HG02763 (cell line): ENCODE data around the gene PIAS3.
"Not testable (repeated sequence)": the region's sequence is repeated elsewhere in the genome, so short reads cannot be mapped to it uniquely, and the experiment has no call there.

Source experiments
- ATAC-seq: cut with Tn5 transposase; IDR thresholded peaks from one replicate; pipeline ENCODE4 v1.9.1; 2021; ENCODE audit warnings: mild to moderate bottlenecking, moderate library complexity; ENCODE audit not compliant: unreplicated experiment

Gene PIAS3

GRCh38 chr1:145877923-145878486 is 19.1 kb upstream of the PIAS3 start:
- no peak for ATAC-seq

GRCh38 chr1:145874646-145875045 is 15.8 kb upstream of the PIAS3 start:
- no peak for ATAC-seq

GRCh38 chr1:145871994-145872924 is 13.4 kb upstream of the PIAS3 start:
- ATAC-seq: no peak

- no peak for ATAC-seq
These were observed 9.4 kb upstream of the PIAS3 start for GRCh38 chr1:145868232-145868631.

GRCh38 chr1:145863282-145864018 is 4.6 kb upstream of the PIAS3 start:
- no peak for ATAC-seq

GRCh38 chr1:145859491-145860023 is 676 bp upstream of the PIAS3 start:
- peak; percentile 61 for ATAC-seq

- ATAC-seq: no peak
These were observed 512 bp downstream of the PIAS3 start for GRCh38 chr1:145858238-145858900.

- ATAC-seq: no peak
These were observed 1.7 kb downstream of the PIAS3 start for GRCh38 chr1:145857170-145857569.

GRCh38 chr1:145855426-145855948 is 3.4 kb downstream of the PIAS3 start:
- ATAC-seq: no peak

- no peak for ATAC-seq
These were observed 9.3 kb downstream of the PIAS3 start for GRCh38 chr1:145849356-145850160.

GRCh38 chr1:145847827-145848226 is 11.1 kb downstream of the PIAS3 start:
- no peak for ATAC-seq

GRCh38 chr1:145846201-145846612 is 12.7 kb downstream of the PIAS3 start:
- no peak for ATAC-seq

- peak; percentile 68 for ATAC-seq
These were observed 13.2 kb downstream of the PIAS3 start, which contains the start of gene NUDT17 for GRCh38 chr1:145845514-145846161. TSS of gene NUDT17 (plus strand) at chr1:145845630. CDS start at chr1:145845641, 11 bp downstream.

- ATAC-seq: peak; percentile 56
These were observed 13.8 kb downstream of the PIAS3 start for GRCh38 chr1:145845144-145845513.

GRCh38 chr1:145843031-145843430 is 15.8 kb downstream of the PIAS3 start:
- ATAC-seq: no peak

GRCh38 chr1:145837656-145838055 is 21.2 kb downstream of the PIAS3 start:
- ATAC-seq: no peak

GRCh38 chr1:145830810-145831209 is 28.1 kb downstream of the PIAS3 start:
- ATAC-seq: not testable (repeated sequence)

- no peak for ATAC-seq
These were observed 30.4 kb downstream of the PIAS3 start for GRCh38 chr1:145828367-145829026.

GRCh38 chr1:145827966-145828365 is 30.9 kb downstream of the PIAS3 start:
- ATAC-seq: no peak
